Activated CD4-positive, alpha-beta T cell treated with anti-CD3 and anti-CD28 coated beads for 36 hours (primary cell): ENCODE measurements around the gene RNASE8. TPM values are rescaled to one million over a fixed set of nuclear protein-coding genes. Genes with fewer than 3 reads are reported as not detected.
A peak's percentile ranks its signal among the peaks of the same experiment; 100 is the strongest.

Experiments
- ATAC-seq: fragments of 200-7000 bp; cut with Tn5 transposase; one replicate; pipeline ENCODE4 v1.10.0; 2021; ENCODE audit warnings: mild to moderate bottlenecking, moderate library complexity
- CTCF ChIA-PET: fragments of 350-600 bp; sonication (Branson Sonifier 250); formaldehyde crosslinking; loops from one replicate; lab custom pipeline; 2021; ENCODE audit warnings: antibody characterized with exemption; lab: Charles Lee
- POLR2A ChIA-PET: fragments of 350-600 bp; sonication (Branson Sonifier 250); formaldehyde crosslinking; loops from one replicate; lab custom pipeline; 2021; ENCODE audit warnings: antibody characterized with exemption, inconsistent platforms; lab: Charles Lee
- DNase-seq: peaks from one replicate; pipeline ENCODE4 v3.0.0-alpha.2; 2020
- H3K27ac Mint-ChIP-seq: one replicate; pipeline ENCODE4 v1.8.0; 2021; ENCODE audit warnings: mixed read lengths
- H3K27me3 Mint-ChIP-seq: one replicate; pipeline ENCODE4 v1.8.0; 2021; ENCODE audit warnings: mixed read lengths
- H3K36me3 Mint-ChIP-seq: one replicate; pipeline ENCODE4 v1.8.0; 2021; ENCODE audit warnings: low read depth, mixed read lengths
- H3K4me1 Mint-ChIP-seq: one replicate; pipeline ENCODE4 v1.8.0; 2021; ENCODE audit warnings: mixed read lengths
- H3K4me3 Mint-ChIP-seq: one replicate; pipeline ENCODE4 v1.8.0; 2021; ENCODE audit warnings: mild to moderate bottlenecking, moderate library complexity, mixed read lengths
- H3K9me3 Mint-ChIP-seq: one replicate; pipeline ENCODE4 v1.8.0; 2021; ENCODE audit warnings: low read depth, mixed read lengths
- intact Hi-C, 2 experiments: fragments of 100-400 bp; cut with DNase I in 1 of 2; cut with micrococcal nuclease in 1 of 2; formaldehyde crosslinking; loops; one replicate each; pipeline versions ENCODE4 v1.14.2 to v1.15.1; 2022 to 2024; cut with DNase I, micrococcal nuclease
- total RNA-seq, 2 experiments: library from RNA; stranded (reverse); gene quantifications; one replicate each; pipeline ENCODE4 v1.2.3, GENCODE V29; 2021

The RNASE8 gene
- total RNA-seq, 2 experiments from 2014 or later, result not detected

GRCh38 chr14:21029917-21030316 lies 27.7 kb upstream of the RNASE8 start, which contains the start of gene TPPP2:
Gene TPPP2, plus strand, starts transcription at chr14:21030217. Its CDS starts 365 bp downstream, at chr14:21030582.
- H3K4me1 Mint-ChIP-seq, result peaks cover 3% of the 10 kb centered on the region
- ATAC-seq, result no peak
- no peak within 1 kb of the TSS for H3K27ac Mint-ChIP-seq
- intact Hi-C loops, result no loop called here
- ChIA-PET POLR2A (no interaction called here), CTCF (interaction anchor here (1.0 to 5.1 kb wide), 2 partner anchors 14 to 73 kb away, joined by 3 to 34 read pairs; no protein-coding TSS in a partner anchor)
- H3K36me3 Mint-ChIP-seq, result no peaks in the 10 kb centered on the region
- no peaks in the 10 kb centered on the region for H3K27me3 Mint-ChIP-seq
- H3K9me3 Mint-ChIP-seq, result no peaks in the 10 kb centered on the region
- no peak for DNase-seq
- no peak within 1 kb of the TSS for H3K4me3 Mint-ChIP-seq

GRCh38 chr14:21030531-21030930 lies 27.1 kb upstream of the RNASE8 start:
- H3K27ac Mint-ChIP-seq, result no peak overlapping the region
- ChIA-PET CTCF (interaction anchor here (1.0 to 5.1 kb wide), 3 partner anchors 15 to 72 kb away, joined by 3 to 34 read pairs (median 22); no protein-coding TSS in a partner anchor), POLR2A (no interaction called here)
- no peaks in the 10 kb centered on the region for H3K9me3 Mint-ChIP-seq
- H3K4me1 Mint-ChIP-seq, result no peaks in the 10 kb centered on the region
- H3K27me3 Mint-ChIP-seq, result no peaks in the 10 kb centered on the region
- ATAC-seq, result no peak
- no peaks in the 10 kb centered on the region for H3K36me3 Mint-ChIP-seq
- H3K4me3 Mint-ChIP-seq, result no peak overlapping the region
- intact Hi-C loops, result no loop called here
- DNase-seq, result no peak

GRCh38 chr14:21032326-21033132 lies 25.1 kb upstream of the RNASE8 start:
- no peak overlapping the region for H3K4me3 Mint-ChIP-seq
- H3K27me3 Mint-ChIP-seq, result no peaks in the 10 kb centered on the region
- H3K27ac Mint-ChIP-seq, result no peak overlapping the region
- H3K4me1 Mint-ChIP-seq, result no peaks in the 10 kb centered on the region
- no peaks in the 10 kb centered on the region for H3K9me3 Mint-ChIP-seq
- DNase-seq, result no peak
- ChIA-PET POLR2A (no interaction called here), CTCF (interaction anchor here (0.6 to 3.1 kb wide), 7 partner anchors 9 to 565 kb away, joined by 3 to 22 read pairs (median 4); no protein-coding TSS in a partner anchor)
- no peak for ATAC-seq
- intact Hi-C loops, result no loop called here
- no peaks in the 10 kb centered on the region for H3K36me3 Mint-ChIP-seq

- Mint-ChIP-seq H3K4me3 (no peak overlapping the region), H3K27ac (no peak overlapping the region), H3K4me1 (no peaks in the 10 kb centered on the region), H3K27me3 (no peaks in the 10 kb centered on the region), H3K9me3 (no peaks in the 10 kb centered on the region), H3K36me3 (no peaks in the 10 kb centered on the region)
- ChIA-PET POLR2A (no interaction called here), CTCF (interaction anchor here (0.6 to 3.1 kb wide), 7 partner anchors 8 to 564 kb away, joined by 3 to 22 read pairs (median 4); no protein-coding TSS in a partner anchor)
- no peak for DNase-seq
- intact Hi-C loops, result no loop called here
- no peak for ATAC-seq
Measured at GRCh38 chr14:21033133-21033698, 24.4 kb upstream of the RNASE8 start.

GRCh38 chr14:21034707-21035106 lies 22.9 kb upstream of the RNASE8 start, which contains the start of gene RNASE13:
Gene RNASE13, minus strand, starts transcription at chr14:21034807. Its CDS starts 519 bp downstream, at chr14:21034288.
- Mint-ChIP-seq H3K4me1 (no peaks in the 10 kb centered on the region), H3K36me3 (no peaks in the 10 kb centered on the region), H3K27ac (no peak within 1 kb of the TSS), H3K4me3 (no peak within 1 kb of the TSS), H3K9me3 (no peaks in the 10 kb centered on the region), H3K27me3 (no peaks in the 10 kb centered on the region)
- intact Hi-C loops, result no loop called here
- ChIA-PET POLR2A (interaction anchor here (0.6 kb wide), 1 partner anchor 64 kb away, joined by 5 read pairs; no protein-coding TSS in a partner anchor), CTCF (interaction anchor here (1.3 to 3.0 kb wide), 3 partner anchors 13 to 58 kb away, joined by 3 to 17 read pairs (median 8); no protein-coding TSS in a partner anchor)
- ATAC-seq, result no peak
- no peak for DNase-seq

GRCh38 chr14:21036751-21037150 lies 20.9 kb upstream of the RNASE8 start:
- H3K4me3 Mint-ChIP-seq, result no peak overlapping the region
- ATAC-seq (peak; percentile 47), DNase-seq (peak; percentile 11)
- CTCF ChIA-PET, result interaction anchor here (1.2 to 3.0 kb wide), 3 partner anchors 22 to 28 kb away, joined by 3 to 17 read pairs (median 3); no protein-coding TSS in a partner anchor
- no peaks in the 10 kb centered on the region for H3K27me3 Mint-ChIP-seq
- no peak overlapping the region for H3K27ac Mint-ChIP-seq
- intact Hi-C loops, result loop anchor here in 1 of 2 experiments (1.0 kb wide), 1 partner anchor 21 kb away; no protein-coding TSS in a partner anchor
- POLR2A ChIA-PET, result interaction anchor here (0.6 kb wide), 2 partner anchors 9 to 450 kb away, joined by 3 read pairs; no protein-coding TSS in a partner anchor
- H3K36me3 Mint-ChIP-seq, result no peaks in the 10 kb centered on the region
- no peaks in the 10 kb centered on the region for H3K4me1 Mint-ChIP-seq
- no peaks in the 10 kb centered on the region for H3K9me3 Mint-ChIP-seq

GRCh38 chr14:21037156-21037555 lies 20.5 kb upstream of the RNASE8 start:
- ATAC-seq, result no peak
- intact Hi-C loops, result no loop called here
- no peaks in the 10 kb centered on the region for H3K4me1 Mint-ChIP-seq

GRCh38 chr14:21038441-21039422 lies 18.9 kb upstream of the RNASE8 start:
- no peak for DNase-seq
- H3K4me1 Mint-ChIP-seq, result no peaks in the 10 kb centered on the region
- no peaks in the 10 kb centered on the region for H3K9me3 Mint-ChIP-seq
- intact Hi-C loops, result no loop called here
- H3K4me3 Mint-ChIP-seq, result no peak overlapping the region
- no peak overlapping the region for H3K27ac Mint-ChIP-seq
- ChIA-PET POLR2A (no interaction called here), CTCF (interaction anchor here (2.4 to 3.9 kb wide), 3 partner anchors 11 to 26 kb away, joined by 12 to 84 read pairs (median 16); no protein-coding TSS in a partner anchor)
- H3K27me3 Mint-ChIP-seq, result peaks cover 5% of the 10 kb centered on the region
- ATAC-seq, result no peak
- H3K36me3 Mint-ChIP-seq, result no peaks in the 10 kb centered on the region

More at GRCh38 chr14:21037156-21037555, 20.5 kb upstream of the RNASE8 start:
- no peaks in the 10 kb centered on the region for H3K36me3 Mint-ChIP-seq
- POLR2A ChIA-PET, result interaction anchor here (0.6 kb wide), 1 partner anchor 10 kb away, joined by 3 read pairs; no protein-coding TSS in a partner anchor
- H3K27me3 Mint-ChIP-seq, result no peaks in the 10 kb centered on the region
- CTCF ChIA-PET, result interaction anchor here (0.8 to 1.2 kb wide), 3 partner anchors 22 to 66 kb away, joined by 3 to 4 read pairs (median 4); no protein-coding TSS in a partner anchor
- no peak overlapping the region for H3K4me3 Mint-ChIP-seq
- no peak overlapping the region for H3K27ac Mint-ChIP-seq
- DNase-seq, result no peak
- H3K9me3 Mint-ChIP-seq, result no peaks in the 10 kb centered on the region

GRCh38 chr14:21039585-21040369 lies 17.8 kb upstream of the RNASE8 start:
- H3K36me3 Mint-ChIP-seq, result no peaks in the 10 kb centered on the region
- ATAC-seq (peak; percentile 75), DNase-seq (peak; percentile 29)
- no peaks in the 10 kb centered on the region for H3K9me3 Mint-ChIP-seq
- POLR2A ChIA-PET, result interaction anchor here (0.6 kb wide), 1 partner anchor 26 kb away, joined by 7 read pairs; no protein-coding TSS in a partner anchor
- H3K27me3 Mint-ChIP-seq, result peaks cover 5% of the 10 kb centered on the region
- H3K4me3 Mint-ChIP-seq, result no peak overlapping the region
- H3K4me1 Mint-ChIP-seq, result peaks cover 6% of the 10 kb centered on the region
- no peak overlapping the region for H3K27ac Mint-ChIP-seq
- CTCF ChIA-PET, result interaction anchor here (0.6 to 3.9 kb wide), 15 partner anchors 10 to 68 kb away, joined by 3 to 84 read pairs (median 4); no protein-coding TSS in a partner anchor
- intact Hi-C loops, result loop anchor here (1.0 to 2.0 kb wide), 2 partner anchors 25 to 183 kb away; no protein-coding TSS in a partner anchor
